ENCODE data around the gene NUTM1. TPM values are rescaled to one million over a fixed set of nuclear protein-coding genes. Genes with fewer than 3 reads are reported as not detected.

NUTM1 gene
- total RNA-seq, 1 donor: under 0.01 TPM

Small RNA genes within 50 kb of the gene (small RNA-seq; reads per million reads assigned to genes)
- gene MIR1233-1 (not detected), gene RF00019 (not detected)

Other genes with a start within 250 kb of the NUTM1 start
- gene EMC7, start 241.5 kb upstream of the NUTM1 start, total RNA-seq: 40.5 and 48.0 TPM in 2 replicates
- 1.8 and 2.1 TPM in 2 replicates for gene PGBD4, start 241.2 kb upstream of the NUTM1 start, total RNA-seq
- gene KATNBL1, start 133.2 kb upstream of the NUTM1 start, total RNA-seq: 37.3 and 49.2 TPM in 2 replicates
- 135 and 136 TPM in 2 replicates for gene EMC4, start 118.3 kb upstream of the NUTM1 start, total RNA-seq
- 39.2 and 40.9 TPM in 2 replicates for gene SLC12A6, start 5.5 kb upstream of the NUTM1 start, total RNA-seq
- gene NOP10, start 179 bp upstream of the NUTM1 start, total RNA-seq: 193 and 216 TPM in 2 replicates
- 11.9 and 13.8 TPM in 2 replicates for gene LPCAT4, start 23.9 kb downstream of the NUTM1 start, total RNA-seq
- gene GOLGA8A, start 94.5 kb downstream of the NUTM1 start, total RNA-seq: 21.5 and 27.5 TPM in 2 replicates
- 35.9 and 57.2 TPM in 2 replicates for gene GOLGA8B, start 240.3 kb downstream of the NUTM1 start, total RNA-seq

Measured in osteoblast (primary cell).